ENCODE data around the gene MARCKS. TPM values are rescaled to one million over a fixed set of nuclear protein-coding genes. Genes with fewer than 3 reads are reported as not detected.

The MARCKS gene
- polyA plus RNA-seq, 1 of the 3 experiments (the other 2 are of a cell fraction), result 61.4 TPM

- TF ChIP-seq TAF1 (IDR thresholded peaks at IDR 0.05; ENCODE audit: borderline replicate concordance, low read depth, low read length), result no peak
- TF ChIP-seq GABPA (IDR thresholded peaks at IDR 0.05; ENCODE audit: low read depth), result no peak
- no peak for TF ChIP-seq GATA2 (CRISPR knock-in tag; IDR thresholded peaks at IDR 0.05)
- TF ChIP-seq TCF12 (IDR thresholded peaks at IDR 0.05), result no peak
- no peak for TF ChIP-seq NFIC (IDR thresholded peaks at IDR 0.05; ENCODE audit: borderline replicate concordance)
- TF ChIP-seq, protein P1, sequence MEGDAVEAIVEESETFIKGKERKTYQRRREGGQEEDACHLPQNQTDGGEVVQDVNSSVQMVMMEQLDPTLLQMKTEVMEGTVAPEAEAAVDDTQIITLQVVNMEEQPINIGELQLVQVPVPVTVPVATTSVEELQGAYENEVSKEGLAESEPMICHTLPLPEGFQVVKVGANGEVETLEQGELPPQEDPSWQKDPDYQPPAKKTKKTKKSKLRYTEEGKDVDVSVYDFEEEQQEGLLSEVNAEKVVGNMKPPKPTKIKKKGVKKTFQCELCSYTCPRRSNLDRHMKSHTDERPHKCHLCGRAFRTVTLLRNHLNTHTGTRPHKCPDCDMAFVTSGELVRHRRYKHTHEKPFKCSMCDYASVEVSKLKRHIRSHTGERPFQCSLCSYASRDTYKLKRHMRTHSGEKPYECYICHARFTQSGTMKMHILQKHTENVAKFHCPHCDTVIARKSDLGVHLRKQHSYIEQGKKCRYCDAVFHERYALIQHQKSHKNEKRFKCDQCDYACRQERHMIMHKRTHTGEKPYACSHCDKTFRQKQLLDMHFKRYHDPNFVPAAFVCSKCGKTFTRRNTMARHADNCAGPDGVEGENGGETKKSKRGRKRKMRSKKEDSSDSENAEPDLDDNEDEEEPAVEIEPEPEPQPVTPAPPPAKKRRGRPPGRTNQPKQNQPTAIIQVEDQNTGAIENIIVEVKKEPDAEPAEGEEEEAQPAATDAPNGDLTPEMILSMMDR (IDR thresholded peaks at IDR 0.05), result no peak
Measured at GRCh38 chr6:113873043-113873667, 16.0 kb downstream of the MARCKS start (continued).

GRCh38 chr6:113875470-113875869 lies 18.3 kb downstream of the MARCKS start:
- Histone ChIP-seq H3K27me3 (ENCODE audit: insufficient read depth) (no peaks in the 10 kb centered on the region), H3K4me2 (no peak overlapping the region), H3F3A (replicated peaks; ENCODE audit: insufficient read depth) (peaks cover 21% of the 10 kb centered on the region), H2AFZ (ENCODE audit: low read depth) (0 out of 2 replicates have a peak overlapping the region, but pooled peaks have one; percentile 33), H3K9me3 (no peaks in the 10 kb centered on the region), H3K4me3 (ENCODE audit: low read depth in 2 of 2, low read length in 1 of 2) (no peak overlapping the region), H3K9me2 (no peaks in the 10 kb centered on the region), H3K79me2 (ENCODE audit: insufficient read depth) (peaks cover 4% of the 10 kb centered on the region), H3K9ac (peak overlapping the region; percentile 36; the same call in 1 of the 2 replicates), H3K27ac (ENCODE audit: low read depth in 2 of 2, low read length in 1 of 2) (peak overlapping the region; percentile 30 to 55; a peak in 3 of 4 replicates), H3K4me1 (ENCODE audit: control insufficient read depth in 1 of 2, insufficient read depth in 2 of 2, low read depth in 1 of 2, low read length in 1 of 2) (peaks cover 0 to 6% of the 10 kb centered on the region in 2 experiments; a peak in 1 of 4 replicates), H4K20me1 (ENCODE audit: insufficient read depth) (no peaks in the 10 kb centered on the region), H3K36me3 (replicated peaks in 1 of 2; ENCODE audit: control insufficient read depth in 1 of 2, insufficient read depth in 2 of 2, low read length in 1 of 2) (no peaks in the 10 kb centered on the region)
- no peak for DNase-seq
- WGBS (ENCODE audit: low lambda C conversion rate), result 51% methylated on average over 2 of the region's 2 CpGs
- POLR2A ChIA-PET, result no interaction called here
- CTCF ChIA-PET, result interaction anchor here (1.0 to 1.6 kb wide), 2 partner anchors 17 to 50 kb away, joined by 3 to 16 read pairs; no protein-coding TSS in a partner anchor
- no peak for TF ChIP-seq USF2 (IDR thresholded peaks at IDR 0.05; ENCODE audit: borderline replicate concordance, low read depth, low read length)
- TF ChIP-seq NFIC (IDR thresholded peaks at IDR 0.05; ENCODE audit: borderline replicate concordance), result no peak
- TF ChIP-seq, protein P1 (IDR thresholded peaks at IDR 0.05), result no peak
- no peak for TF ChIP-seq EZH2phosphoT487 (IDR thresholded peaks at IDR 0.05; ENCODE audit: borderline replicate concordance, low read depth)
- no peak for TF ChIP-seq RAD21 (IDR thresholded peaks at IDR 0.05; ENCODE audit: low read length)
- TF ChIP-seq CHD2 (IDR thresholded peaks at IDR 0.05; ENCODE audit: low read length, partially characterized antibody), result no peak
- no peak for TF ChIP-seq FOXJ3 (CRISPR knock-in tag; IDR thresholded peaks at IDR 0.05)
- TF ChIP-seq MEF2A (IDR thresholded peaks at IDR 0.05; ENCODE audit: borderline replicate concordance, low read depth), result no peak
- TF ChIP-seq SIN3A (IDR thresholded peaks at IDR 0.05; ENCODE audit: borderline replicate concordance, low read depth, low read length), result no peak
- TF ChIP-seq FOXM1 (IDR thresholded peaks at IDR 0.05; ENCODE audit: low read depth), result no peak
- TF ChIP-seq JUND (IDR thresholded peaks at IDR 0.05), result peak; percentile 62
- TF ChIP-seq EP300 (IDR thresholded peaks at IDR 0.05; ENCODE audit: borderline replicate concordance in 1 of 2, low read depth in 1 of 2, low read length in 1 of 2), result no peak
- peak; percentile 47; the same call in 1 of the 2 replicates for TF ChIP-seq MAX (IDR thresholded peaks at IDR 0.05; ENCODE audit: low read depth)
- TF ChIP-seq SMC3 (IDR thresholded peaks at IDR 0.05; ENCODE audit: low read depth, low read length), result no peak
- TF ChIP-seq GABPA (IDR thresholded peaks at IDR 0.05; ENCODE audit: low read depth), result no peak
- no peak for TF ChIP-seq GATA2 (CRISPR knock-in tag; IDR thresholded peaks at IDR 0.05)
- TF ChIP-seq MXI1 (IDR thresholded peaks at IDR 0.05; ENCODE audit: low read depth, low read length), result no peak
- no peak for TF ChIP-seq IRF3 (IDR thresholded peaks at IDR 0.05; ENCODE audit: low read depth, low read length)
- no peak for TF ChIP-seq TAF1 (IDR thresholded peaks at IDR 0.05; ENCODE audit: borderline replicate concordance, low read depth, low read length)

All from SK-N-SH (cell line).